Keratinocyte (primary cell): ENCODE results near the gene NLGN2.

Experiments used
- EZH2 ChIP-seq: IDR thresholded peaks from one replicate; pipeline ENCODE4 v1.6.1; 2012; ENCODE audit warnings: inconsistent platforms, mild to moderate bottlenecking, low read length, moderate library complexity
- TF ChIP-seq, protein P1 (sequence below), 3 experiments: IDR thresholded peaks in 1 of 3; conservative IDR thresholded peaks in 1 of 3; optimal IDR thresholded peaks in 1 of 3; 2 replicates in 2 of 3; 3 replicates in 1 of 3; pipeline versions ENCODE3 to v1.5.1; 2011; ENCODE audit warnings: low read length in 3 of 3, mild to moderate bottlenecking in 3 of 3, moderate library complexity in 2 of 3, control low read depth in 1 of 3, inconsistent platforms in 1 of 3; ENCODE audit not compliant: insufficient read depth in 2 of 3; ENCODE audit errors: extremely low read depth in 1 of 3

DNA sequence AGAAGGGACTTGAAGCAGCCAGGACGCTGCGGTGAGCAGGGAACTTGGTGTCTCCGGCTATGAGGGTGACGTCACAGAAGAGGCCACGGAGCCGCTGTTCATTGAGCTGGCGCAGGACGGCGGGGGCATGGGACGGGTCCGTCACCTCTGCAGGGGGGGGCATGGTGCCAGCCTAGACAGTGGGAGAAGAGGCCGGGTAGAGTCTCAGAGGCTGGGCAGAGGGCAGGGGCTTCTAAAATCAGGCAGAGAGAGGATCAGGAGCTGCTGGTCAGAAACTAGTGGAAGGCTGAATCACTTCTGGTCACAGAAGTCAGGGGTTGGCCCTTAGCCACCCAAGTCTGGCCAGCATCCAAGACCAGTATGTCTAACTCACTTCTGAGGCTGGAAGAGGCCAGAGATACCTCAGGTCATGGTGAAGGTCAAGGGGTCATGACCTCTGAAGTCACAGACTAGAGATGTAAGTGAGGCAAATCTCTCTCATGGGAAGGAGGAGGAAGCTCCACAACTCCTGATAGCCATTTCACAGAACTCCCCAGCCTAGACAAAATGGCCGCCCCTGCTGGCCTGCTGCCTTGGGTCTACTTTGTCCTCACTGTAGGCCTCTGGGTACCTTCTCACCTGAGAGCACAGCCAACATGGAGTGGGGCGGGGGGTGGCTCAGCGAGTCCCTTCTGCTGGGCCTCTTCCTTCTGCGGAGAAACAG, 59.1 kb downstream of the NLGN2 start:
- TF ChIP-seq, protein P1, sequence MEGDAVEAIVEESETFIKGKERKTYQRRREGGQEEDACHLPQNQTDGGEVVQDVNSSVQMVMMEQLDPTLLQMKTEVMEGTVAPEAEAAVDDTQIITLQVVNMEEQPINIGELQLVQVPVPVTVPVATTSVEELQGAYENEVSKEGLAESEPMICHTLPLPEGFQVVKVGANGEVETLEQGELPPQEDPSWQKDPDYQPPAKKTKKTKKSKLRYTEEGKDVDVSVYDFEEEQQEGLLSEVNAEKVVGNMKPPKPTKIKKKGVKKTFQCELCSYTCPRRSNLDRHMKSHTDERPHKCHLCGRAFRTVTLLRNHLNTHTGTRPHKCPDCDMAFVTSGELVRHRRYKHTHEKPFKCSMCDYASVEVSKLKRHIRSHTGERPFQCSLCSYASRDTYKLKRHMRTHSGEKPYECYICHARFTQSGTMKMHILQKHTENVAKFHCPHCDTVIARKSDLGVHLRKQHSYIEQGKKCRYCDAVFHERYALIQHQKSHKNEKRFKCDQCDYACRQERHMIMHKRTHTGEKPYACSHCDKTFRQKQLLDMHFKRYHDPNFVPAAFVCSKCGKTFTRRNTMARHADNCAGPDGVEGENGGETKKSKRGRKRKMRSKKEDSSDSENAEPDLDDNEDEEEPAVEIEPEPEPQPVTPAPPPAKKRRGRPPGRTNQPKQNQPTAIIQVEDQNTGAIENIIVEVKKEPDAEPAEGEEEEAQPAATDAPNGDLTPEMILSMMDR (optimal IDR thresholded peaks at IDR 0.05 in 1 of 3, IDR thresholded peaks at IDR 0.05 in 1 of 3, conservative IDR thresholded peaks at IDR 0.05 in 1 of 3; ENCODE audit: extremely low read depth in 1 of 3, insufficient read depth in 2 of 3, low read length in 3 of 3) = no peak
- no peak for TF ChIP-seq EZH2
